ENCODE measurements around the gene PBX3.

GRCh38 chr9:125811002-125811401 is 63.8 kb downstream of the PBX3 start:
- no peak for TF ChIP-seq POLR2A (IDR thresholded peaks at IDR 0.05; ENCODE audit: low read length)
- no peak for TF ChIP-seq GATA1 (IDR thresholded peaks at IDR 0.05; ENCODE audit: low read depth, low read length)
